SK-N-MC (cell line): Measurements from ENCODE around the gene CFTR.

ENCODE experiments used
- EZH2 ChIP-seq: fragments of 200-600 bp; sonication (generic); IDR thresholded peaks from one replicate; pipeline ENCODE4 v1.6.1; 2017; ENCODE audit warnings: antibody characterized with exemption
- FOXP2 ChIP-seq: optimal IDR thresholded peaks from 2 replicates; pipeline ENCODE3; 2011; ENCODE audit warnings: mild to moderate bottlenecking, moderate library complexity; ENCODE audit not compliant: insufficient read depth; ENCODE audit errors: extremely low read length, control extremely low read depth

- TF ChIP-seq EZH2: no peak
- TF ChIP-seq FOXP2: no peak
Measured at GRCh38 chr7:117459735-117460134, 20.1 kb upstream of the CFTR start.
